K562 (cell line): ENCODE measurements around the gene C15orf61. TPM values are rescaled to one million over a fixed set of nuclear protein-coding genes. Genes with fewer than 3 reads are reported as not detected.
A peak's percentile ranks its signal among the peaks of the same experiment; 100 is the strongest.

Experiments
- DPF2 ChIP-seq: fragments of 450-650 bp; IDR thresholded peaks from 2 replicates; pipeline ENCODE4 v1.6.1; 2016
- GABPA ChIP-seq: fragments of 200-800 bp; sonication (Bioruptor generic); conservative IDR thresholded peaks from 2 replicates; pipeline ENCODE4 v1.6.1; 2016; ENCODE audit warnings: low read depth, missing genetic modification characterization, missing compliant biosample characterization
- KLF13 ChIP-seq: fragments of 450-650 bp; IDR thresholded peaks from 2 replicates; pipeline ENCODE4 v1.6.1; 2016; ENCODE audit warnings: missing genetic modification characterization, low read depth, mild to moderate bottlenecking, missing compliant biosample characterization, moderate library complexity, borderline replicate concordance
- NFRKB ChIP-seq: fragments of 450-650 bp; IDR thresholded peaks from 2 replicates; pipeline ENCODE4 v1.6.1; 2016; ENCODE audit warnings: low read depth
- RERE ChIP-seq: sonication (generic); formaldehyde crosslinking; IDR thresholded peaks from 2 replicates; pipeline ENCODE4 v1.8.0; 2023; ENCODE audit warnings: missing genetic modification reagents, mild to moderate bottlenecking, borderline replicate concordance
- U2AF1 ChIP-seq: fragments of 200-400 bp; formaldehyde crosslinking; optimal IDR thresholded peaks from 2 replicates; pipeline ENCODE3; 2017; ENCODE audit warnings: mild to moderate bottlenecking, low read depth, low read length, moderate library complexity
- ZBTB9 ChIP-seq: fragments of 450-650 bp; formaldehyde crosslinking; IDR thresholded peaks from 2 replicates; pipeline ENCODE4 v1.4.0; 2020; ENCODE audit warnings: mild to moderate bottlenecking, moderate library complexity
- ZNF232 ChIP-seq: sonication (generic); formaldehyde crosslinking; IDR thresholded peaks from 2 replicates; pipeline ENCODE4 v1.8.0; 2022; ENCODE audit warnings: mild to moderate bottlenecking, missing genetic modification reagents
- polyA plus RNA-seq, 8 experiments: library from polyadenylated mRNA; depleted of rRNA in 4 of 8; stranded (reverse) in 5 of 8; unstranded in 3 of 8; fragments of >200 nt; fragmentation: Nextera tagmentation in 2 of 8; fragmentation: Illumina TruSeq in 1 of 8; extraction: Ambion mirVana in 2 of 8; extraction: Trizol in 1 of 8; gene quantifications; 2 replicates each; pipeline versions ENCODE4 v1.2.1 to v1.2.3, GENCODE V29; 2011 to 2014; ENCODE audit warnings: inconsistent platforms in 1 of 8, missing spikeins in 1 of 8
- total RNA-seq, 7 experiments: library from RNA; depleted of rRNA in 6 of 7; stranded (reverse); fragments of >200 nt in 6 of 7; fragmentation: Illumina TruSeq in 2 of 7; extraction: Trizol in 2 of 7; gene quantifications; 2 replicates each; pipeline versions ENCODE4 v1.2.1 to v1.2.3, GENCODE V29; 2011 to 2021; ENCODE audit warnings: low replicate concordance in 1 of 7

The C15orf61 gene
- total and polyA plus RNA-seq, 9 of the 15 experiments (the other 6 are each of a cell fraction or from before 2014, with no cell fraction given), result 1.6 to 10.5 (median 4.3) TPM

GRCh38 chr15:67521029-67521782 is at the start of gene C15orf61 (continued):
- TF ChIP-seq RERE (CRISPR knock-in tag) (peak; percentile 98), ZNF232 (CRISPR knock-in tag) (peak; percentile 93; the same call in 1 of the 2 replicates), ZBTB9 (CRISPR knock-in tag) (peak; percentile 49), NFRKB (peak; percentile 76), GABPA (tag) (no peak; the same call in 1 of the 2 replicates), KLF13 (tag) (peak; percentile 44; the same call in 1 of the 2 replicates), DPF2 (no peak; the same call in 1 of the 2 replicates), U2AF1 (peak; percentile 49)
